WTC11 (cell line): Measurements from ENCODE around the gene BICC1.

Experiments used
- ESRRA ChIP-seq: sonication (generic); formaldehyde crosslinking; IDR thresholded peaks from 2 replicates; pipeline ENCODE4 v1.8.1; 2022; ENCODE audit warnings: mild to moderate bottlenecking, missing genetic modification reagents, borderline replicate concordance
- NFE2L1 ChIP-seq: sonication (generic); formaldehyde crosslinking; IDR thresholded peaks from 2 replicates; pipeline ENCODE4 v1.8.1; 2023; ENCODE audit warnings: missing genetic modification reagents
- TP53 ChIP-seq: sonication (generic); formaldehyde crosslinking; IDR thresholded peaks from 2 replicates; pipeline ENCODE4 v1.8.1; 2023; ENCODE audit warnings: mild to moderate bottlenecking, missing genetic modification reagents
- ZNF317 ChIP-seq: sonication (generic); formaldehyde crosslinking; IDR thresholded peaks from 2 replicates; pipeline ENCODE4 v1.8.1; 2023; ENCODE audit warnings: low read depth, mild to moderate bottlenecking, moderate library complexity, missing genetic modification reagents, borderline replicate concordance
- TF ChIP-seq, protein P1 (sequence below): fragments of 200-600 bp; IDR thresholded peaks from 2 replicates; pipeline ENCODE4 v1.8.0; 2022; ENCODE audit warnings: antibody characterized with exemption
- TF ChIP-seq, protein P2 (sequence below): sonication (generic); formaldehyde crosslinking; IDR thresholded peaks from 2 replicates; pipeline ENCODE4 v1.8.1; 2023; ENCODE audit warnings: mild to moderate bottlenecking, missing genetic modification reagents, moderate library complexity
- TF ChIP-seq, protein P3 (sequence below): sonication (generic); formaldehyde crosslinking; IDR thresholded peaks from 2 replicates; pipeline ENCODE4 v1.8.0; 2023; ENCODE audit warnings: missing genetic modification reagents, mild to moderate bottlenecking, borderline replicate concordance

DNA sequence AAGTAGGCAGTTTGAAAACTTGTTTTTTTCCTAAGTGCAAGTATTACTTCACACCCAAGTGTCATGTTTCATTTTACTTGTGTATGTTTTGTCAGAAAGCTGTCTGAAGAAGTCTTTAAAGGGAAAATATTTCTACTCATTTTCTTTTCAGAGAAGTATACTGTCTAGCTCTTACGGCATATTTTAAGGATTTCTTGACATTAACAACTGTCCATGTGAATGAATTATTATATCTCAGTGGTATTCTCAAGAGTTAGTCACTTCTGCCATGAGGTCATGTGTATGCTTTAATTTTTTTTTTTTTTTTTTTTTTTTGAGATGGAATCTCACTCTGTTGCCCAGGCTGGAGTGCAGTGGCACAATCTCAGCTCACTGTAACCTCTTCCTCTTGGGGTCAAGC, 229.5 kb downstream of the BICC1 start:
- TF ChIP-seq TP53 (CRISPR knock-in tag), result no peak
- TF ChIP-seq ZNF317 (CRISPR knock-in tag), result no peak
- TF ChIP-seq, protein P1, sequence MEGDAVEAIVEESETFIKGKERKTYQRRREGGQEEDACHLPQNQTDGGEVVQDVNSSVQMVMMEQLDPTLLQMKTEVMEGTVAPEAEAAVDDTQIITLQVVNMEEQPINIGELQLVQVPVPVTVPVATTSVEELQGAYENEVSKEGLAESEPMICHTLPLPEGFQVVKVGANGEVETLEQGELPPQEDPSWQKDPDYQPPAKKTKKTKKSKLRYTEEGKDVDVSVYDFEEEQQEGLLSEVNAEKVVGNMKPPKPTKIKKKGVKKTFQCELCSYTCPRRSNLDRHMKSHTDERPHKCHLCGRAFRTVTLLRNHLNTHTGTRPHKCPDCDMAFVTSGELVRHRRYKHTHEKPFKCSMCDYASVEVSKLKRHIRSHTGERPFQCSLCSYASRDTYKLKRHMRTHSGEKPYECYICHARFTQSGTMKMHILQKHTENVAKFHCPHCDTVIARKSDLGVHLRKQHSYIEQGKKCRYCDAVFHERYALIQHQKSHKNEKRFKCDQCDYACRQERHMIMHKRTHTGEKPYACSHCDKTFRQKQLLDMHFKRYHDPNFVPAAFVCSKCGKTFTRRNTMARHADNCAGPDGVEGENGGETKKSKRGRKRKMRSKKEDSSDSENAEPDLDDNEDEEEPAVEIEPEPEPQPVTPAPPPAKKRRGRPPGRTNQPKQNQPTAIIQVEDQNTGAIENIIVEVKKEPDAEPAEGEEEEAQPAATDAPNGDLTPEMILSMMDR, result no peak
- no peak for TF ChIP-seq ESRRA (CRISPR knock-in tag)
- TF ChIP-seq, protein P2, sequence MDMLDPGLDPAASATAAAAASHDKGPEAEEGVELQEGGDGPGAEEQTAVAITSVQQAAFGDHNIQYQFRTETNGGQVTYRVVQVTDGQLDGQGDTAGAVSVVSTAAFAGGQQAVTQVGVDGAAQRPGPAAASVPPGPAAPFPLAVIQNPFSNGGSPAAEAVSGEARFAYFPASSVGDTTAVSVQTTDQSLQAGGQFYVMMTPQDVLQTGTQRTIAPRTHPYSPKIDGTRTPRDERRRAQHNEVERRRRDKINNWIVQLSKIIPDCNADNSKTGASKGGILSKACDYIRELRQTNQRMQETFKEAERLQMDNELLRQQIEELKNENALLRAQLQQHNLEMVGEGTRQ (CRISPR knock-in tag), result no peak
- TF ChIP-seq, protein P3, sequence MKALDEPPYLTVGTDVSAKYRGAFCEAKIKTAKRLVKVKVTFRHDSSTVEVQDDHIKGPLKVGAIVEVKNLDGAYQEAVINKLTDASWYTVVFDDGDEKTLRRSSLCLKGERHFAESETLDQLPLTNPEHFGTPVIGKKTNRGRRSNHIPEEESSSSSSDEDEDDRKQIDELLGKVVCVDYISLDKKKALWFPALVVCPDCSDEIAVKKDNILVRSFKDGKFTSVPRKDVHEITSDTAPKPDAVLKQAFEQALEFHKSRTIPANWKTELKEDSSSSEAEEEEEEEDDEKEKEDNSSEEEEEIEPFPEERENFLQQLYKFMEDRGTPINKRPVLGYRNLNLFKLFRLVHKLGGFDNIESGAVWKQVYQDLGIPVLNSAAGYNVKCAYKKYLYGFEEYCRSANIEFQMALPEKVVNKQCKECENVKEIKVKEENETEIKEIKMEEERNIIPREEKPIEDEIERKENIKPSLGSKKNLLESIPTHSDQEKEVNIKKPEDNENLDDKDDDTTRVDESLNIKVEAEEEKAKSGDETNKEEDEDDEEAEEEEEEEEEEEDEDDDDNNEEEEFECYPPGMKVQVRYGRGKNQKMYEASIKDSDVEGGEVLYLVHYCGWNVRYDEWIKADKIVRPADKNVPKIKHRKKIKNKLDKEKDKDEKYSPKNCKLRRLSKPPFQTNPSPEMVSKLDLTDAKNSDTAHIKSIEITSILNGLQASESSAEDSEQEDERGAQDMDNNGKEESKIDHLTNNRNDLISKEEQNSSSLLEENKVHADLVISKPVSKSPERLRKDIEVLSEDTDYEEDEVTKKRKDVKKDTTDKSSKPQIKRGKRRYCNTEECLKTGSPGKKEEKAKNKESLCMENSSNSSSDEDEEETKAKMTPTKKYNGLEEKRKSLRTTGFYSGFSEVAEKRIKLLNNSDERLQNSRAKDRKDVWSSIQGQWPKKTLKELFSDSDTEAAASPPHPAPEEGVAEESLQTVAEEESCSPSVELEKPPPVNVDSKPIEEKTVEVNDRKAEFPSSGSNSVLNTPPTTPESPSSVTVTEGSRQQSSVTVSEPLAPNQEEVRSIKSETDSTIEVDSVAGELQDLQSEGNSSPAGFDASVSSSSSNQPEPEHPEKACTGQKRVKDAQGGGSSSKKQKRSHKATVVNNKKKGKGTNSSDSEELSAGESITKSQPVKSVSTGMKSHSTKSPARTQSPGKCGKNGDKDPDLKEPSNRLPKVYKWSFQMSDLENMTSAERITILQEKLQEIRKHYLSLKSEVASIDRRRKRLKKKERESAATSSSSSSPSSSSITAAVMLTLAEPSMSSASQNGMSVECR (CRISPR knock-in tag), result no peak
- TF ChIP-seq NFE2L1 (CRISPR knock-in tag), result no peak
